OCI-LY7 (cell line): Measurements from ENCODE around the gene TXNDC8. TPM values are rescaled to one million over a fixed set of nuclear protein-coding genes. Genes with fewer than 3 reads are reported as not detected.

Experiments used
- BruUV-seq: library from RNA; stranded (reverse); fragments of 400-500 nt; replicated peaks from 2 replicates; lab custom pipeline; 2021; lab: Mats Ljungman, UMichigan
- CTCF ChIA-PET: fragments of 300-600 bp; sonication (Branson Sonifier 250); formaldehyde crosslinking; loops from one replicate; lab custom pipeline; 2022; ENCODE audit warnings: antibody characterized with exemption; ENCODE audit not compliant: unreplicated experiment; lab: Charles Lee
- POLR2A ChIA-PET: fragments of 300-600 bp; sonication (Branson Sonifier 250); formaldehyde crosslinking; loops from one replicate; lab custom pipeline; 2022; ENCODE audit warnings: antibody characterized with exemption; lab: Charles Lee
- DNase-seq: peaks from one replicate; pipeline ENCODE4 v3.0.0-alpha.2; 2015; ENCODE audit warnings: low spot score
- H2AFZ ChIP-seq: fragments of 200-600 bp; sonication (generic), shearing (Covaris generic); 2 replicates; pipeline ENCODE4 v1.6.1; 2014; ENCODE audit warnings: mild to moderate bottlenecking, antibody characterized with exemption, low read length, moderate library complexity
- H3K27ac ChIP-seq: fragments of 200-600 bp; sonication (generic); 2 replicates; pipeline ENCODE4 v1.5.1; 2014; ENCODE audit warnings: mixed run types, low read depth, mild to moderate bottlenecking, moderate library complexity, low read length, inconsistent platforms; ENCODE audit not compliant: poor library complexity, severe bottlenecking
- H3K36me3 ChIP-seq: fragments of 200-600 bp; sonication (generic); 2 replicates; pipeline ENCODE4 v1.6.1; 2014; ENCODE audit warnings: mild to moderate bottlenecking, antibody characterized with exemption, low read length, moderate library complexity, mixed read lengths; ENCODE audit not compliant: insufficient read depth
- H3K4me1 ChIP-seq: fragments of 200-600 bp; sonication (generic); 2 replicates; pipeline ENCODE4 v1.5.1; 2014; ENCODE audit warnings: mild to moderate bottlenecking, low read length; ENCODE audit not compliant: insufficient read depth, poor library complexity, severe bottlenecking
- H3K4me2 ChIP-seq: fragments of 200-600 bp; sonication (generic); 2 replicates; pipeline ENCODE4 v1.6.1; 2014; ENCODE audit warnings: mild to moderate bottlenecking, low read length
- H3K4me3 ChIP-seq: fragments of 200-600 bp; sonication (generic); 2 replicates; pipeline ENCODE4 v1.5.1; 2014; ENCODE audit warnings: mild to moderate bottlenecking, low read depth, low read length; ENCODE audit not compliant: poor library complexity, severe bottlenecking
- H3K79me2 ChIP-seq: fragments of 200-600 bp; sonication (generic); 2 replicates; pipeline ENCODE4 v1.6.1; 2016; ENCODE audit warnings: low read depth, mild to moderate bottlenecking, low read length, moderate library complexity, mixed read lengths; ENCODE audit not compliant: insufficient read depth
- H3K9me2 ChIP-seq: fragments of 200-600 bp; sonication (generic); 2 replicates; pipeline ENCODE4 v1.6.1; 2016; ENCODE audit warnings: mild to moderate bottlenecking, low read length, mixed read lengths; ENCODE audit not compliant: insufficient read depth
- H3K9me3 ChIP-seq: fragments of 200-600 bp; sonication (generic); 2 replicates; pipeline ENCODE4 v1.6.1; 2014; ENCODE audit warnings: mild to moderate bottlenecking, mixed run types, low read length, mixed read lengths
- H4K20me1 ChIP-seq: fragments of 200-600 bp; sonication (generic); 2 replicates; pipeline ENCODE4 v1.6.1; 2014; ENCODE audit warnings: mild to moderate bottlenecking, antibody characterized with exemption, low read length, moderate library complexity, mixed read lengths; ENCODE audit not compliant: insufficient read depth
- EZH2phosphoT487 ChIP-seq: fragments of 200-600 bp; sonication (generic); IDR thresholded peaks from 2 replicates; pipeline ENCODE4 v1.6.1; 2018; ENCODE audit warnings: low read depth, borderline replicate concordance, mild to moderate bottlenecking, mixed run types, antibody characterized with exemption, low read length, moderate library complexity, mixed read lengths
- intact Hi-C: fragments of 100-400 bp; cut with micrococcal nuclease; formaldehyde crosslinking; loops from one replicate; pipeline ENCODE4 v1.10.0; 2022; ENCODE audit not compliant: unreplicated experiment
- total RNA-seq, 2 experiments: library from RNA; depleted of rRNA in 1 of 2; stranded (reverse); fragments of >200 nt in 1 of 2; shearing (Covaris generic) in 1 of 2; gene quantifications; 2 replicates each; pipeline ENCODE4 v1.2.3, GENCODE V29; 2014 to 2022
- TF ChIP-seq, protein P1 (sequence below): fragments of 200-600 bp; sonication (generic); conservative IDR thresholded peaks from 2 replicates; pipeline ENCODE4 v1.5.1; 2014; ENCODE audit warnings: mild to moderate bottlenecking, antibody characterized with exemption, low read length, moderate library complexity, mixed read lengths

Gene TXNDC8
- total RNA-seq, 2 experiments from 2014 or later: not detected

DNA sequence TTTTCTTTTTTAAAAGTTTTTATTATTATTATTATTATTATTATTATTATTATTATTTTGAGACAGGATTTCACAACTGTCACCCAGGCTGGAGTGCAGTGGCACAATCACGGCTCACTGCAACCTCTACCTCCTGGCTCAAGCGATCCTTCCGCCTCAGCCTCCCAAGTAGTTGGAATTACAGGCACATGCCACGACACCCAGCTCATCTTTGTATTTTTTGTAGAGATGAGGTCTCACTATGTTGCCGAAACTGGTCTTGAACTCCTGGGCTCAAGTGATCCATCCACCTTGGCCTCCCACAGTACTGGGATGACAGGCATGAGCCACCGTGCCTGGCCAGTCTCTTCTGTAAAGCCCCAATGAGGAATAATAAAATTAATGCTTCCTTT lies 50.4 kb downstream of the TXNDC8 start:
- Histone ChIP-seq H3K4me1 (no peaks in the 10 kb centered on the region), H4K20me1 (no peaks in the 10 kb centered on the region), H3K4me2 (no peak overlapping the region), H3K9me3 (no peaks in the 10 kb centered on the region), H3K79me2 (no peaks in the 10 kb centered on the region), H2AFZ (no peak overlapping the region), H3K9me2 (no peaks in the 10 kb centered on the region), H3K27ac (no peak overlapping the region), H3K36me3 (no peaks in the 10 kb centered on the region), H3K4me3 (no peak overlapping the region)
- intact Hi-C loops: no loop called here
- ChIA-PET POLR2A (interaction anchor here (0.6 to 0.7 kb wide), 2 partner anchors 252 to 584 kb away, joined by 3 read pairs; no protein-coding TSS in a partner anchor), CTCF (no interaction called here)
- TF ChIP-seq, protein P1, sequence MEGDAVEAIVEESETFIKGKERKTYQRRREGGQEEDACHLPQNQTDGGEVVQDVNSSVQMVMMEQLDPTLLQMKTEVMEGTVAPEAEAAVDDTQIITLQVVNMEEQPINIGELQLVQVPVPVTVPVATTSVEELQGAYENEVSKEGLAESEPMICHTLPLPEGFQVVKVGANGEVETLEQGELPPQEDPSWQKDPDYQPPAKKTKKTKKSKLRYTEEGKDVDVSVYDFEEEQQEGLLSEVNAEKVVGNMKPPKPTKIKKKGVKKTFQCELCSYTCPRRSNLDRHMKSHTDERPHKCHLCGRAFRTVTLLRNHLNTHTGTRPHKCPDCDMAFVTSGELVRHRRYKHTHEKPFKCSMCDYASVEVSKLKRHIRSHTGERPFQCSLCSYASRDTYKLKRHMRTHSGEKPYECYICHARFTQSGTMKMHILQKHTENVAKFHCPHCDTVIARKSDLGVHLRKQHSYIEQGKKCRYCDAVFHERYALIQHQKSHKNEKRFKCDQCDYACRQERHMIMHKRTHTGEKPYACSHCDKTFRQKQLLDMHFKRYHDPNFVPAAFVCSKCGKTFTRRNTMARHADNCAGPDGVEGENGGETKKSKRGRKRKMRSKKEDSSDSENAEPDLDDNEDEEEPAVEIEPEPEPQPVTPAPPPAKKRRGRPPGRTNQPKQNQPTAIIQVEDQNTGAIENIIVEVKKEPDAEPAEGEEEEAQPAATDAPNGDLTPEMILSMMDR: no peak
- no peak for TF ChIP-seq EZH2phosphoT487
- no peak for DNase-seq
- no TSS peak for BruUV-seq

DNA sequence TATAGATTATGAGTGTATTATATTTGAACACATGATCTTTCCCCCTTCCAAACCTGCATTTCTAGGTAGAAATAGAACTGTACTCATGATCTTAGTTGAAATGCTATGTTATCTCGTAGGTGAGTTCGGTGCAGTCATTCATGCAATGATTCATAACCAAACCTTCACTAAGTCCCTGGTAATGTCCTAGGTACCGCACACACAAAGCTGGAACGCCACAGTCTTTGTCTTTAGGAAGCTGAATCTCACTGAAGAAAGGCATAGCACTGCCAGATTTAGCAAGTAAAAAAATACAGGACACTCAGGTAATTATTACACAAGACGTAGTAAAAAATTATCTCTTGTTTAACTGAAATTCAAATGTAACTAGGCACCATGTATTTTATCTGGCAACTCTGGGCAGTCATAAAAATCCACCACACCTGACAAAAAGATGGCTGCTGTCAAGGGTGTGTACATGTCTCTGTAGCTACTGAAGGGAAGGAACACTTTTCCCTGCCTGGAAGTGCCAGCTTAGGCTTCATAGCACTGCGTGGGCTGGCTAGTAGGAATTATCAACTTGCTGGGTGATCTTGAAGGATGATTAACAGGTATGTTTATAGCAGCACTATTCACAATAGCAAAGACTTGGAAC lies 53.3 kb downstream of the TXNDC8 start:
- H3K4me1 ChIP-seq: no peaks in the 10 kb centered on the region
- intact Hi-C loops: no loop called here
- no peak overlapping the region for H3K4me3 ChIP-seq
- no peak overlapping the region for H3K27ac ChIP-seq
- H2AFZ ChIP-seq: no peak overlapping the region
- no peak for TF ChIP-seq EZH2phosphoT487
- TF ChIP-seq, protein P1: no peak
- no peaks in the 10 kb centered on the region for H4K20me1 ChIP-seq
- no peaks in the 10 kb centered on the region for H3K36me3 ChIP-seq
- H3K9me3 ChIP-seq: no peaks in the 10 kb centered on the region
- no peaks in the 10 kb centered on the region for H3K79me2 ChIP-seq
- no peaks in the 10 kb centered on the region for H3K9me2 ChIP-seq
- POLR2A ChIA-PET: no interaction called here
- no TSS peak for BruUV-seq
- CTCF ChIA-PET: no interaction called here
- H3K4me2 ChIP-seq: no peak overlapping the region
- DNase-seq: no peak

DNA sequence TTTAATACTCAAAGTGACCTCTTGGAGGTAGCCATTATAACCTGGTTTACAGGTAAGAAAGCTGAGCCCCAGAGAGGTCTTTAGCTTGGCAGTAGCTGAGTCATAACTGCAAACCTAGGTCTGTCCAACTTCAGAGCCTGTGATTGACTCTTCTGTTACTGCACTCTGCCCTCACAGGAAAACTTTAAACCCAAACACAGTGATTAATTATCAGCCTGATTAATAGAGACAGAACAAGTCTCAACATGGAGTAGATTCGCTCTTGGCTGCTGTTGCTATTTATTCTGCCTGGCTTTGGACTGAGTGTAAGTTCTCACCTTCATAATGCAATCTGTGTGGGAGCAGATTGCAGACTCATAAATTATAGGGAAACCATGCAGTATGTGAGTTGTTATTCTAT lies 53.9 kb downstream of the TXNDC8 start:
- intact Hi-C loops: no loop called here
- TF ChIP-seq, protein P1: no peak
- TF ChIP-seq EZH2phosphoT487: no peak
- Histone ChIP-seq H3K4me1 (no peaks in the 10 kb centered on the region), H3K4me3 (no peak overlapping the region), H3K4me2 (no peak overlapping the region), H2AFZ (no peak overlapping the region), H3K9me2 (no peaks in the 10 kb centered on the region), H3K36me3 (no peaks in the 10 kb centered on the region), H3K27ac (no peak overlapping the region), H4K20me1 (no peaks in the 10 kb centered on the region), H3K79me2 (no peaks in the 10 kb centered on the region), H3K9me3 (no peaks in the 10 kb centered on the region)
- no TSS peak for BruUV-seq
- no peak for DNase-seq
- ChIA-PET POLR2A (no interaction called here), CTCF (no interaction called here)
